ENCODE measurements around the gene KRTAP10-2.
"Not testable (repeated sequence)": the region's sequence is repeated elsewhere in the genome, so short reads cannot be mapped to it uniquely, and the experiment has no call there.

Gene KRTAP10-2

DNA sequence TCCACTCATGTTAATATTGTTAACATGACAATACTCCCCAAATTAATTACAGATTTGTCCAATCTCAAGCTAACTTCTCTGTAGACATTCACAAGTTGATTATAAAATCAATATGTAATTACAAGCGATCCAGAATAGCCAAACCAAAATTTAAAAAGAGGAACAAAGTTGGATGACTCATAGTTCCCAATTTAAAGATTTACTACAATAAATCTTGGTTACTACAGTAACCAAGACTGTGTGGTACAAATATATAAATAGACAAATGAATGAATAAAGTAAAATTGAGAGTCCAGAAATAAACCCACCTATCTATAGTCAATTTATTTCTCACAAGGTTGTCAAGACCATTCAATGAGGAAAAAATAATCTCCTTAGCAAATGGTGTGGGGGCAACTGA, 15.1 kb upstream of the KRTAP10-2 start:
- DNase-seq, result no peak

DNA sequence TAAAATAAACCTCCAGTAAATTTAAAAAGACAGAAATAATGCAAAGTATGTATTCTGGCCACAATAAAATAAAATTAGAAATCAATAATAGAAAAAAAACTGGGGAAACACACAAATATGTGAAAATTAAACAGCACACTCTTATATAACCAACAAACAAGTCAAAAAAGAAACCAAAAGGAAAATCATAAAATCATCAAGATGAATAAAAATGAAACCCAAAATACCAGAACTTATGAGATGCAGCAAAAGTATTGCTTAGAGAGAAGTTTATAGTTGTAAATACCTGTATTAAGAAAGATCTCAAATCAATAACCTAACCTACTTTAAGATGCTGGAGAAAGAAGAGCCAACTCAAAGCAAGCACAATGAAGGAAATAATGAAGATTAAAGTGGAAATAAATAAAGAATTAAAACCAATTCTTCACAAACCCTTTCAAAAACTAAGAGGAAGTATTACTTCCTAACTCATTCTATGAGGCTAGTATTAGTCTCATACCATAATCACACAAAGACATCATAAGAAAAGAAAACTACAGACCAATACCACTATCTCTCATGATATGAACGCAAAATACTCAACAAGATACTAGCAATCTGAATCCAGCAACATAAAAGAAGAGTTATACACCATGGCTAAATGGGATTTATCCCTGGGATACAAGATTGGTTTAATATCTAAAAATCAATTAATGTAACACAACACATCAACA, 13.7 kb upstream of the KRTAP10-2 start:
- no peak for DNase-seq

GRCh38 chr21:44564099-44564498, 12.8 kb upstream of the KRTAP10-2 start:
- no peak for DNase-seq

DNA sequence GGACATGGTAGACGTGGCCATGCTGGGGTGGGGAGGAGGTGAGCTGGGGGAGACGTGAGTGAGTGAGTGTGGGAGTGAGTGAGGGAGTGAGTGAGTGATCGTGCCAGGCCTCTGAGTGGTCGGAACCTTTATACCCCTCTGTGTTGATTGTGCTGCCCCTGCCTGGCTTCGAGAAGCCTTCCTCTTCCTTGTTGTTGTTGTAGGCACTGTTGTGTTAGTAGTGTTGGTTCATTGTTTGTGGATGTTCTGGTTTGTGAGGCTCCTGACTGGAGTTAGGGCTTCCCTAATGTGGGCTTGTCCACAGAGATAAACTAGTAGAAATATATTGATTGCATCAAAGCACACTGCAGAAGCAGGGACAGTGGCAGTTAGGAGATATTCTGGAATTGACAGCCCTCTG, 7.4 kb upstream of the KRTAP10-2 start, which contains the start of gene KRTAP10-3:
Gene KRTAP10-3 (minus strand): TSS at position 101 of the 400 bp plus-strand sequence. CDS start 80 bp downstream, at position 21.
- DNase-seq, result no peak

DNA sequence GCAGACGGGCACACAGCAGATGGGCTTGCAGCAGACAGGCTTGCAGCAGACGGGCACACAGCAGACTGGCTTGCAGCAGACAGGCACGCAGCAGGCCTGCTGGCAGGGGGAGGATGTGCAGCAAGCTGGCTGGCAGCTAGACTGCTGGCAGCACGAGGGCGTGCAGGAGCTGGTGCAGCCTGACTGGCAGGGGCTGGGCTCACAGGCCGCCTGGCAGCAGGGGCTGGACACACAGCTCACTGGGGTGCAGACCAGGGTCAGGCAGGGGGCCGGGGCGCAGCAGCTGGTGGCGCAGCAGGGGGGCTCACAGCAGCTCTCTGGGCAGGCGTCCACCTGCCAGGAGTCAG, 7.0 kb upstream of the KRTAP10-2 start:
- DNase-seq, result not testable (repeated sequence)

DNA sequence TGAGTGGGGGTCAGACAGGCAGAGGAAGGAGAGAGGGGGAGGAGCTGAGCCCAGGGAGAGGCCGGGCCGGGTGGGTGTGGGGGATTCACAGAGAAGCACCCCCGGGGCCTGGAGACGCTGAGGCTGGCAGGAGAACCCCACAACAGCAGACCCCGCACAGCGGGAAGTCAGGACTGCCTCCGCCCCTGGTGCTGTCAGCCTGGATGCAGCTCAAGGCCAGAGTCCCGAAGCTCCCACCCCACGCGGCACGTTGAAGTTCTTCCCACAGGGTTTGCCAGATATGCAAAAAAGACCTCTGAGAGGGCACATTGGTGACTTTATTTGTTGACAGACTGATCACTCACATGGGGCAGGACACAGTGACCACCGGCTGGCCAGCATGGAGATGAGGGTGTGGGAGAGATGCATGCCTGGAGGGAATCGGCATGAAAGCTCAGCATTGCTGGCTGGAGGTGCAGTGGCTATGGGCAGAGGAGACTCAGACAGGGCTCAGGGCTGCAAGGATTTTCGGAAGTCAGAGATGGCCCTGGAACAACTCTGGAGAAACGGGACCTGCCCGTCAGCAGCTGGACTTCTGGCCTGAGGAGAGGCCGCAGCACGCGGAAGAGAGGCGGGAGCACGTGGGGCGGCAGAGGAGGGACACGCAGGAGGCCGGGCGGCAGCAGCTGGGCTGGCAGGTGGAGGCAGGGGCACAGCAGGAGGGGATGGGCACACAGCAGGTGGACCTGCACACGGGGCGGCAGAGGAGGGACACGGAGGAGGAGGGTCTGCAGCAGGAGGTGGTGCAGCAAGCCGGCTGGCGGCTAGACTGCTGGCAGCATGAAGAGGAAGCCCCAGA, 6.4 kb upstream of the KRTAP10-2 start:
- DNase-seq, result no peak

DNA sequence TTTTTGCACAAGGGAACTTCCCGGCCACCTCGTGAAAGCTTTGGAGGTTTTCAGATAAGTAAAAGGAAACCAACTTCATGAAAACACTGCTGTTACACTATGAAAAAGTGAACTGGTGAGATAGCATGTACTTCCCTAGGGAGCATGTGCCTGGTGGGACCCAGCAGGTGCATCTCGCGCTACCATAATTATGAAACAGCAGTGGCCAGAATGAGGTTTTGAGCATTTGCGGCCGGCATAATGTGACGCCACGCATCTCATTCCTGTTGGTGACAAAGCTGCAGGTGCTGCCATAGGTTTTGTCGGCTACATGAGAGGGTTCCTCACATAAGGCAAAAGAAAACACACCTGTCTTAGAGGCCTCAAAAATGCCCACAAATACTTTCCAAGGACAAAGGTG, 5.6 kb upstream of the KRTAP10-2 start:
- no peak for DNase-seq

GRCh38 chr21:44555200-44555875, 4.0 kb upstream of the KRTAP10-2 start:
- no peak for DNase-seq

DNA sequence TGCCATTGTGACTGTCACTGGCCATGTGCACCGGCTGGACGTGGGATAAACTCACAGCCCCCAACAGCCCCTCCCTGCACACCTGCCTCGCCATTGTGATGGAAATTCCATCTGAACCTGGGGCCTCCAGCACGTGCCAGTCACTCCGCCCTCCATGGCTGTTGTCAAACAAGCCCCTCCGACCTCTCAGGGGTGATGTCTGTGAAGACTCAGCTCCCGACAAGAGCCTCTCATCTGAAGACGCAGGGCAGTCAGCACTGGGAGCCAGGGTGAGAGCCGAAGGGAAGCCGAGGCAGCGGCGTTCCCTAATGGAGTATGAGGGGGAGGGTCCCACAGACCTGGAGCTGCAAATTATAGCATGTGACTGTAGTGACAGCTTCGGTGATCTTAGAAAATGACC, 1.4 kb upstream of the KRTAP10-2 start:
- no peak for DNase-seq

- DNase-seq, result no peak
Measured at GRCh38 chr21:44552136-44552535, 831 bp upstream of the KRTAP10-2 start.

DNA sequence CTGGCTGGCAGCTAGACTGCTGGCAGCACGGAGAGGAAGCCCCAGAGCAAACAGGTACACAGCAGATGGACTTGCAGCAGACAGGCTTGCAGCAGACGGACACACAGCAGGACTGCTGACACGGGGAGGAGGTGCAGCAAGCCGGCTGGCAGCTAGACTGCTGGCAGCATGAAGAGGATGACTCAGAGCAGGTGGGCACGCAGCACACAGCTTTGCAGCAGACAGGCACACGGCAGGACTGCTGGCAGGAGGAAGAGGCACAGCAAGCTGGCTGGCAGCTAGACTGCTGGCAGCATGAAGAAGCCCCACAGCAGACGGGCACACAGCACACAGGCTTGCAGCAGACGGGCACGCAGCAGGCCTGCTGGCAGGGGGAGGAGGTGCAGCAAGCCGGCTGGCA, 498 bp downstream of the KRTAP10-2 start:
- DNase-seq, result no peak

- not testable (repeated sequence) for DNase-seq
Measured at GRCh38 chr21:44550285-44550684, 1.0 kb downstream of the KRTAP10-2 start.

DNA sequence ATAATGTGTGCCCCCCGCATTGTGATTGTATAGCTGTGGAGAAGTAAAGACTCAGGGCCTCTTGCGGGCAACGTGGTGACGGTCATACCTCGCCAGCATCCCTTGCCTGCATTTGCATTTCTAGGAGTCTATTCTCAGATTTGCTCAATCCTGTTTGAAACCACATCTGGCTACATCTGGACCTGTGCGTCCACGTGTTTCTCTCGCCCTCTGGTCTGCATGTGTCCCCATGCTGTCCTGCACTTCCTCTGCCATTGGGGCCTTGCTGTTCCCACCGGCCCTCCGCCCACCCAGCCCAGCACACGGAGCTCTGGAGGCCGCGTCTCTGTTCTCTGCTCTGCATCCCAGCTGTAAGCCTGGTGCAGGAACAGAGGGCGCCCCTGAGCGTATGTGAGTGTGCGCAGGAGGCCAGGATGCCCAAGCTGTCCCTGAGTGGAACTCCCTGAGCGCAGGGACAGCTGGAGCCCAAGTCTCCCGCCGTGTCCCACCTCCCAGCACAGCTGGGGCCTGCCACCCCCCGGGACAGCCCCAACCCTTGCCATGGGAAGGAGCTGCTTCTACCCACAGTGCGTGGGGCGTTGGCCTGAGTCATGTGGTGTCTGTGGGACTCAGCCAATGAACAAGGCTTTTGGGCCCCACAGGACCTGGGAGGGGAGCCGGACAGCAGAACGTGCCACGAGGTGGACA, 1.6 kb downstream of the KRTAP10-2 start:
- DNase-seq, result no peak

DNA sequence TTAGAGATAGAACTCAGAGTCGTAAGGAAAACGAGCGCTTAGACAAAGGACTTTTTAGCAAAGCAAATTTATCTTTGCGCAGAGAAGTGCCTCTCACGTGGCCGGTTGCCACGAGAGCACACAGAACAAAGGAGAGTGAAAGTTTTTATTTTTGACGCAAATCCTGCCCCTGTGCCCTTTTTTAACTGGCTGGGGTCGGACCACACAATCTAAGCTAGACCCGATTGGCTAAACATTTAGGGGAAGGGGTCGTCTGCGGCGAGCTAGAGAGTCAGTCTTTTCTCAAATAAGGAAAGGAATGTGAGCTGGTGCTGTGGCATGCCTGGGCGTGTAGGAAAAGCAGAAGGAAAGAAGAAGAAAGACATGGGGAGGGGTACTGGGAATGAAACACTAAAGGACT, 2.4 kb downstream of the KRTAP10-2 start:
- DNase-seq, result no peak

DNA sequence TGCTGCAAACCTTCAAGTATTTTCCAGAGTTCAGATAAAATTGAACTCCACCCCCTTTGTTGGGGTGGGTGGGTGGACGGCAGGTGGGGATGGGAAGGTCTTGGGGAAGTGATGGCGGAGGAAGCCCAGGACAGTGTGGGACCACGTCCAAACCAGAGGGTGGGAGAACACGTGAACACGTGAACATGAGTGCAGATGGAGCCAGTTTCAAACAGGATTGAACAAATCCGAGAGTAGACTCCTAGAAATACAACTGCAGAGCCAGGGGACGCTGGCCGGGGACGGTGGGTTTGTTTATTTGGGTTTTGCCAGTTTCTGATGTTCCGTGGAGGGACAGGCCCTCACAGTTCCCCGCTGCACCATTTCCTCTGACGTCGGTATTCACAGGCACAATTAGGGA, 2.9 kb downstream of the KRTAP10-2 start:
- DNase-seq, result no peak

DNA sequence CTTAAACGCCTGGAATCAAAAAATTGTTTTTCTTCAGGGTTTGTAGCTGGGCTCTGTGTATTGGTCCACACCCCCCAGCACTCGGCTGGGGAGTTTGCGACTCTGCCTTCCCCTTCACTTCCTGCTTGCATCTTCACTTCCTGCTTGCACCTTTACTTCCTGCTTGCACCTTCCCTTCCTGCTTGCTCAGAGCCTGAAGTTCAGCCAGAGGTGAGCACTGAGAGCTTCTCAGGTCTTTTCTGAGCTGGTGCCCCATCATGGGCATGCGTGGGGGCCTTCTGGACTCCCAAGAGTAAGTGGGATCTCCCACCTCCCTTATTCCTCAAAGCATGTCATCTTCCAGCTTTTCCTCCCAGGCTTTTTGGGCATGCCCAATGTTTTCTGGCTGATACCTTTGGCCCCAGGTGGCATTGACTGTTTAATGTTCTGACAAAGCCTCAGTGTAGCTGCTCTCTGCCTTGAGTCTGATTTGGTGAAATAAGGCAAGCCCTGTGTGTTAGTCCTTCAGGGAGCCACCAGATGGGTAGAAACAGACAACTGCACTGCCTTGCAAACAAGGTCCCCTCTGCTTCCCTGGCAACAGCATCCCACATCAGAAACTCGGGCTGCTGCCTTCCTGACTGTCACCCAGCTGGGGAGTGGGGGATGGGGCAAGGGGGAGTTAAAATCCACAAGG, 3.5 kb downstream of the KRTAP10-2 start:
- DNase-seq, result peak; percentile 22

DNA sequence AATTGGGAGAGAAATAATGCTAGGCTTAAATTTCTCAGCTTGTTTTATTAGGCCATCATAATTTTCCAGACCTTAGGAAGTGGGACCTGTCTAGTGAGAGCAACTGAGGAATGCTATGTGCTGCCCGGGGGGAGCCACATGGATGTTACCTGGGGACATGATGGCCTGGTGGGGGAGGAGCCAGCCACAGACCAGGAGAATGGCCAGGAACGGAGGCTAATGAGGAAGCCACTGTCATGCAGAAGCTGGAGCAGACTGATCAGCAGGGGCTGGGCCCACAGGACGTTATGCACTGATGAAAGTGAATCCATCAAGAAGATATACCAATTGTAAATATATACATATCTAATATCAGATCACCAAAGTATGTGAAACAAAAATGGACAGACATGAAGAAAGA, 6.7 kb downstream of the KRTAP10-2 start:
- no peak for DNase-seq

GRCh38 chr21:44542716-44543115, 8.6 kb downstream of the KRTAP10-2 start:
- DNase-seq, result no peak

- DNase-seq, result no peak
Measured at GRCh38 chr21:44540741-44541288, 10.5 kb downstream of the KRTAP10-2 start.

GRCh38 chr21:44539991-44540666, 11.2 kb downstream of the KRTAP10-2 start, which contains the start of gene KRTAP10-1:
TSS of gene KRTAP10-1 (minus strand) at chr21:44540195. CDS start at chr21:44540150, 45 bp downstream.
- DNase-seq, result no peak

- no peak for DNase-seq
Measured at GRCh38 chr21:44539046-44539445, 12.3 kb downstream of the KRTAP10-2 start.

Measured in activated effector memory CD4-positive, alpha-beta T cell treated with Interleukin-2 at 50 U/mL for 16 hours (primary cell).